Loucy (cell line): ENCODE measurements around the gene TENM4.

Experiments
- EZH2phosphoT487 ChIP-seq: fragments of 200-600 bp; IDR thresholded peaks from 2 replicates; pipeline ENCODE4 v1.6.1; 2018; ENCODE audit warnings: antibody characterized with exemption, mild to moderate bottlenecking, moderate library complexity, borderline replicate concordance
- TF ChIP-seq, protein P1 (sequence below): fragments of 200-600 bp; sonication (generic); conservative IDR thresholded peaks from 2 replicates; pipeline ENCODE4 v1.5.1; 2014; ENCODE audit warnings: mild to moderate bottlenecking, antibody characterized with exemption, low read length

DNA sequence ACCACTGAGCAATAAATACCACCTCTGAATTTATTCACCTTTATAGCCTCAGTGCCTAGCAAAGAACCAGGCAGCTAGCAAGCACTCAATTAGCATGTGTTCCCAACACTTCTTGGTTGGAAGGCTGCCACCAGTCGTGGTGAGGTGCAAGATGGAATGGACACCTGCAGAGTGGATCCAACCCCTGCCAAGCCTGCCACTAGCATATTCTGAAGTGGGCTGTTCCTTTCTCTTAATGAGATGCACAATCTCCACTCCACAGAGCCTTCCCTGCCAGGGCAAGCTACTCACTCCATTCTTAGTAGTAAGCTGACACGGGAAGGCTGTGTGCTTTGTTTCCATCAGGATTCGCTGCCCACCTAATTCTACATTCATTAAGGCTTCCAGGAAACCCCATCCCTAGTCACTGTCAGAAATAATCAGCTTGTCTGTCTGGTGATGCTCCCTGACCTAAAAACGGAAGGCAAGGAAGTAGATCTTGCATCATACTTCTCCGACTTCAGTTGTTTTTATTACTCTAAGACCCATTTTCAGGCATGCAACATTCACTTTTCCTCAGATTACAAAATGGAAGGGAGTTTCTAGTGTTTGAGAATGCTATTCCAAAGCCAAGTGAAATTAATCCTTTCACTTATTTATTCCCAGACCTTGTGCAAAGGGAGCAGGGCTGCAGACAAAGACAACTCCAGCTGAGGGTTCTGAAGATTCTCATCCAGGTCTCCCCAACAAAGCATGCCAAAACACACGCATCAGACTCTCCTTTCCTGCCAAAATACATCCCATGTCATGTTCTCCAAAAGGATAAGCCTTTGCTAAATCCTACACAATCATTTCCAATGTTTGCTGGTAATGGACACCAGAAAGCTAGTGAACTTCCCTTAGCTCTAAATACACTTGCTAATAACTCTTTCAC is 128.0 kb downstream of the TENM4 start:
- TF ChIP-seq, protein P1, sequence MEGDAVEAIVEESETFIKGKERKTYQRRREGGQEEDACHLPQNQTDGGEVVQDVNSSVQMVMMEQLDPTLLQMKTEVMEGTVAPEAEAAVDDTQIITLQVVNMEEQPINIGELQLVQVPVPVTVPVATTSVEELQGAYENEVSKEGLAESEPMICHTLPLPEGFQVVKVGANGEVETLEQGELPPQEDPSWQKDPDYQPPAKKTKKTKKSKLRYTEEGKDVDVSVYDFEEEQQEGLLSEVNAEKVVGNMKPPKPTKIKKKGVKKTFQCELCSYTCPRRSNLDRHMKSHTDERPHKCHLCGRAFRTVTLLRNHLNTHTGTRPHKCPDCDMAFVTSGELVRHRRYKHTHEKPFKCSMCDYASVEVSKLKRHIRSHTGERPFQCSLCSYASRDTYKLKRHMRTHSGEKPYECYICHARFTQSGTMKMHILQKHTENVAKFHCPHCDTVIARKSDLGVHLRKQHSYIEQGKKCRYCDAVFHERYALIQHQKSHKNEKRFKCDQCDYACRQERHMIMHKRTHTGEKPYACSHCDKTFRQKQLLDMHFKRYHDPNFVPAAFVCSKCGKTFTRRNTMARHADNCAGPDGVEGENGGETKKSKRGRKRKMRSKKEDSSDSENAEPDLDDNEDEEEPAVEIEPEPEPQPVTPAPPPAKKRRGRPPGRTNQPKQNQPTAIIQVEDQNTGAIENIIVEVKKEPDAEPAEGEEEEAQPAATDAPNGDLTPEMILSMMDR: no peak
- TF ChIP-seq EZH2phosphoT487: no peak
